Chondrocyte (in vitro differentiated cells): Measurements from ENCODE around the gene ARHGAP40. TPM values are rescaled to one million over a fixed set of nuclear protein-coding genes. Genes with fewer than 3 reads are reported as not detected.

Source experiments
- DNase-seq: peaks from one replicate; pipeline ENCODE4 v3.0.0; 2021; ENCODE audit warnings: mixed read lengths, low spot score
- H3K27ac Mint-ChIP-seq: one replicate; pipeline ENCODE4 v1.8.0; 2021; ENCODE audit warnings: mild to moderate bottlenecking, moderate library complexity, mixed read lengths; ENCODE audit not compliant: unreplicated experiment
- H3K27me3 Mint-ChIP-seq: 2 replicates; pipeline ENCODE4 v1.8.0; 2021; ENCODE audit warnings: low read depth, mixed read lengths
- H3K36me3 Mint-ChIP-seq: 2 replicates; pipeline ENCODE4 v1.8.0; 2021; ENCODE audit warnings: low read depth, mixed read lengths
- H3K4me1 Mint-ChIP-seq: 2 replicates; pipeline ENCODE4 v1.8.0; 2021; ENCODE audit warnings: low read depth, mild to moderate bottlenecking, mixed read lengths
- H3K4me3 Mint-ChIP-seq: one replicate; pipeline ENCODE4 v1.8.0; 2021; ENCODE audit warnings: mild to moderate bottlenecking, moderate library complexity, mixed read lengths; ENCODE audit not compliant: unreplicated experiment
- H3K9me3 Mint-ChIP-seq: 2 replicates; pipeline ENCODE4 v1.8.0; 2021; ENCODE audit warnings: low read depth, mixed read lengths
- CTCF ChIP-seq: fragments of 200-600 bp; sonication (generic); IDR thresholded peaks from 2 replicates; pipeline ENCODE4 v1.5.0; 2021; ENCODE audit warnings: antibody characterized with exemption, mild to moderate bottlenecking, moderate library complexity
- total RNA-seq: library from RNA; stranded (reverse); gene quantifications from 3 replicates; pipeline ENCODE4 v1.2.1, GENCODE V29; 2021

The ARHGAP40 gene
- total RNA-seq, 1 donor from 2014 or later, result not detected

DNA sequence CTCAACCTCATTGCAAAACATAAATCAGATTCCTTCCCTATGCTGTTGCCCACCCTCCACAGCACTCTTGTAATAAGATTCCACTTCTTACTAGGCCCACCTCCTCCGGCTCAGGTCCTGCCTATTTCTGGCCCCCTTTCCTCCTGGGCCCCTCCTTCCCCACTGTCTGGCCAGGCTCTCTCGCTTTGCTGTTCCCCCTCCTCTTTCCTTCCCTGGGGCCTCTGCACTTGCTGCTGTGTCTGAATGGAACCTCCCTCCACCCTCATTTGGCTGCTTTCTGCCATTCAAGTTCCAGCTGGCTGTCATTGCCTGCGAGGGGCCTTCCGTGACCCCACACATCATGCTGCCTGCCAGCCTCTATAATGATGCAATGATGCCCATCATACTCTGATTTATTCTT lies 38.9 kb downstream of the ARHGAP40 start:
- no peak for DNase-seq
- H3K27ac Mint-ChIP-seq, result no peak overlapping the region
- H3K9me3 Mint-ChIP-seq, result no peaks in the 10 kb centered on the region
- H3K36me3 Mint-ChIP-seq, result no peaks in the 10 kb centered on the region
- H3K4me3 Mint-ChIP-seq, result no peak overlapping the region
- peaks cover 70% of the 10 kb centered on the region for H3K27me3 Mint-ChIP-seq
- no peaks in the 10 kb centered on the region for H3K4me1 Mint-ChIP-seq
- no peak for TF ChIP-seq CTCF

DNA sequence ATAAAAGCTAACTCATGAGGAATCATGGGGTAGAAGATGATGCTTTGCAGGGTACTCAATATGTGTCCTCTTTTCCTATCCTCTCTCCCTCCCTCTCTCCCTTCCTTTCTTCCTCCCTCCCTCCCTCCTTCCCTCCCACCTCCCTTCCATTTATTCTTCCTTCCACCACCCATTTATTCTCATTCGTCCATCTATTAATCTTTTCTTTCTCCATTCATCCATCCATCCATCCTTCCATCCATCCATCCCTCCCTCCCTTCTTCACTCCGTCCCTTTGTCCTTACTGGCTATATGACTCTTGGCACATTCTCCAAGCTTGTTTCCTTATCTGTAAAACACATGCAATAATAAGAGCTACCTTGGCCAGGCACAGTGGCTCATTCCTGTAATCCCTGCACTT lies 40.9 kb downstream of the ARHGAP40 start:
- no peak overlapping the region for H3K4me3 Mint-ChIP-seq
- H3K36me3 Mint-ChIP-seq, result no peaks in the 10 kb centered on the region

GRCh38 chr20:38644588-38645260 lies 43.1 kb downstream of the ARHGAP40 start:
- peaks cover 82% of the 10 kb centered on the region for H3K27me3 Mint-ChIP-seq

More for the DNA sequence above, 40.9 kb downstream of the ARHGAP40 start:
- no peak overlapping the region for H3K27ac Mint-ChIP-seq
- no peaks in the 10 kb centered on the region for H3K9me3 Mint-ChIP-seq
- no peak for TF ChIP-seq CTCF
- H3K27me3 Mint-ChIP-seq, result peaks cover 82% of the 10 kb centered on the region
- no peak for DNase-seq
- peaks cover 6% of the 10 kb centered on the region for H3K4me1 Mint-ChIP-seq

DNA sequence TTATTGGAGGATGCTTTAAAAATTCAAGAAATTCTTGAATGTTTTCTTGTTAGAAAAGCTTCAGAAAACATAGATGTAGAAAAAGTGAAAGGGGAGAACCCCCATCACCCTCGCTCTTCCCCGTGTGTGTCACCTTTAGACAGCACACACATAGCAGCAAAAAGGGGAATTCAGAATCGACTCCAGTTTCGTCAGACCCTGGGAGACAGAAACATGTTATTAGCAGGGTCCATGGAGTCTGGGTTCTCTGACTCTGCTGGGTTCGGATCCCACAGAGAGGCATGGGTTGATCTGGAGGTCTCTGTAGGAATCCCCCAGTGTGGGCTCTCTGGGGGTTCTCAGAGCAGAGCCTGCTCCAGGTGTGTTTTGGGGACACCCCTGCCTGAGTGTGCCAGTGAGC lies 43.7 kb downstream of the ARHGAP40 start:
- Mint-ChIP-seq H3K27me3 (peaks cover 80% of the 10 kb centered on the region), H3K9me3 (no peaks in the 10 kb centered on the region), H3K4me1 (peaks cover 6% of the 10 kb centered on the region), H3K4me3 (no peak overlapping the region), H3K36me3 (no peaks in the 10 kb centered on the region), H3K27ac (no peak overlapping the region)
- TF ChIP-seq CTCF, result no peak
- no peak for DNase-seq

More at GRCh38 chr20:38644588-38645260, 43.1 kb downstream of the ARHGAP40 start:
- peaks cover 6% of the 10 kb centered on the region for H3K4me1 Mint-ChIP-seq
- DNase-seq, result no peak
- no peaks in the 10 kb centered on the region for H3K36me3 Mint-ChIP-seq
- H3K9me3 Mint-ChIP-seq, result no peaks in the 10 kb centered on the region
- no peak overlapping the region for H3K27ac Mint-ChIP-seq
- H3K4me3 Mint-ChIP-seq, result no peak overlapping the region
- TF ChIP-seq CTCF, result no peak

DNA sequence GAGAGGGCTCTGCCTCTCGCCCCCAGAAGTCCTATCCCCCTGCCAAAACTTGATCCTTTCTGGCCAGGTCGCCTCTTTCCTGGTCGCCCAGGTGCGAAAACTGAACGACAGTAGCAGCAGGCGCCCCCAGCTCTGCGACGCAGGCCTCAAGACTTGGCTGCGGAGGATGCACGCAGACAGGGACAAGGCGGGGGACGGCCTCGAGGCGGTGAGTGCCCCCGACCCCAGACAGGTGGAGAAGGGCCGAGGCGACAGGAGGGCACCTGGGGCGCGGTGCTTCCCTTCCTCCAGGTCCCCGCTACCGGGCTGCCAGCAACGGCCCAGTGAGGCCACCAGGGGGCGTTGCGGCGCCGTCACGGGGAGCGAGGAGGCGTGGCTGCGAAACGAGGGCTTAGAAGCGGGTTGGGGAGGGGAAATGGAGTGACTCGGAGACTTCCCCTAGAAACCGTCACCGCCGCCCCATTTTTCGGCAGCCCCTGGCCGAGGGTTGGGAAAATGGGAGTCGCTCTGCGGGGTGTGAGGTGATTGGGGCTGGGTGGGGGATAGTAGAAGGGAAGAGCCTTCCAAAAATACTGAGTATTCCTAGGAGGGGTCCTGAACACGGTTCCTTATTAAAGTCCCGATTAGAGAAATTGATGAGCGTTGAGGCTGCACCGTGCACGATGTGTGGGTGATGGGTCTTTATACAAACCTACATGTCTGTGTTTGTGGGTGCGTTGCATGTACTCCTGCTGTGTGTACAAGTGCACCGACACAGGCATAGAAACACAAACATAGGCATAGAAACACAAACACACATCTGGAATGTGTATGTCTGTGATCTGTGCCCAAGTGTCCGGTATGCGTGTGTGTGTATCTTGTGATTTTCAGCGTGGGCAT lies 44.6 kb downstream of the ARHGAP40 start:
- Mint-ChIP-seq H3K4me1 (peaks cover 6% of the 10 kb centered on the region), H3K9me3 (no peaks in the 10 kb centered on the region), H3K36me3 (no peaks in the 10 kb centered on the region), H3K4me3 (peak overlapping the region; percentile 52), H3K27ac (no peak overlapping the region), H3K27me3 (peaks cover 72% of the 10 kb centered on the region)
- peak; percentile 98 for TF ChIP-seq CTCF
- DNase-seq, result no peak
